GM19328 (cell line): Measurements from ENCODE around the gene TSPEAR.
"Not testable (repeated sequence)": the region's sequence is repeated elsewhere in the genome, so short reads cannot be mapped to it uniquely, and the experiment has no call there.

Experiments
- ATAC-seq: cut with Tn5 transposase; IDR thresholded peaks from one replicate; pipeline ENCODE4 v1.9.1; 2021; ENCODE audit warnings: mild to moderate bottlenecking, moderate library complexity; ENCODE audit not compliant: unreplicated experiment

Gene TSPEAR

DNA sequence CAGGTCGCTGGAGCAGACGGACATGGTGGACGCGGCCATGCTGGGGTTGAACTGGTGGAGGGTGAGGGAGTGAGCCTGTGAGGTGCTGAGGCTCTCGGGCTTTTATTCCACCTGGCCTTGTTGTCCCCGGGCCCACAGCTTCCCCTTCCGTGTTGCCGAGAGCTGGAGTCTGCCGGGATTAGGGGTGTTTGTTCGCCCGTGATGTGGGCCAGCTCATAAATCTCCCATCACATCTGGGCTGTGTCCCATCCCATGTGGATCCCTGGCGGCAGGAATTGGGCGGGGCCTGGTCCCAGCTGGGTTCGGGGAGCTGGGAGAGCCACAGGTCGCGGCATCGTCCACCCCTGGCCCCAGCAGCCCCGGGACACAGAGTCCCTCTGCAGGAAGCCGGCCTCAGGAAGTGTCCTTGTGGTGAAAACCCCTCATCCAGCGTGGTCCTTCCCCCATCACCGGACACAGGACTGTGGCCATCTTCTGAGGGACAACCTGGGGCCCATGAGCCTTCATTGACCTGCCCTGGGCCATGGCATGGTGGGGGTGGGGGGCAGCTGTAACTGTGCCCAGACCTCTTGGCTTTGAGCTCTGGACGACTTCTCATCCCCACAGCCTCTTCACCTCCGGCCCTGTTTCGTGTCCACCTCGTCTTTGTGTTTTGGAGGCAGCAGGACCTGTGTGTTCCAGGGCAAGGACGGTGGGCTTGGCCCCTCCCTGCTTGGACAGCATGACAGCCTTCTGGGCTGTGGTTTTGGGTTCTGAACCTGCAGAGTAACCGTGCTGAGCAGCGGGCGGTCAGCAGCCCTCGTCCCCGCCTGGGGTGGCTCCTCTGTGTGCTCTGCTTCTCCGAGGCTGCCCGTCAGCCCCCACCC is 118.7 kb downstream of the TSPEAR start, which contains the start of gene KRTAP10-6:
Gene KRTAP10-6, minus strand, starts transcription at position 60 of the 866 bp plus-strand sequence. Its CDS starts 21 bp downstream, at position 39.
- no peak for ATAC-seq

DNA sequence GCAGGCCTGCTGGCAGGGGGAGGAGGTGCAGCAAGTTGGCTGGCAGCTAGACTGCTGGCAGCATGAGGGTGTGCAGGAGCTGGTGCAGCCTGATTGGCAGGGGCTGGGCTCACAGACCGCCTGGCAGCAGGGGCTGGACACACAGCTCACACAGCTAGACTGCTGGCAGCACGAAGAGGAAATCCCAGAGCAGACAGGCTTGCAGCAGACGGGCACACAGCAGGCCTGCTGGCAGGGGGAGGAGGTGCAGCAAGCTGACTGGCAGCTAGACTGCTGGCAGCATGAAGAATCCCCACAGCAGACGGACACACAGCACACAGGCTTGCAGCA is 119.6 kb downstream of the TSPEAR start:
- ATAC-seq: not testable (repeated sequence)

GRCh38 chr21:44590897-44591800 is 120.2 kb downstream of the TSPEAR start:
- ATAC-seq: not testable (repeated sequence)

DNA sequence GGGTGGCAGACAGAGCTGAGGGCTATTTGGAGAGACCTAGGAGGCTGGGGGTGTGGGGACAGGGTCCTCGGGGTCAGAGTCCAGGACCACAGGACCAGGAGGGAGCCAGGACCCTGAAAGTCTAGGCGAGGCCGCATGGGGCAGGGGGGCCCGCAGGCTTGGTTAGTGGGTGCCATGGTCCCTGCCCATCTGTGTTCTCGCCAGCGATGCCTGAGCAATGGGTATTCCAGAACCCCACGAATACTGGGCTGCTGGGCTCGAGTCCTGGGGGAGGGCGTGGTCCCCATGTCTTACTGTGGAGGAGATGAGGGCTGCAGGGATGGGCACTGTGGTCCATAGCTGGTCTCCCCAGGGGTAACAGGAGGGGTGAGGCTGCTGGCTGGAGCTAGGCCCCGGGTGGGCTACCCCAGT is 121.1 kb downstream of the TSPEAR start:
- no peak for ATAC-seq

GRCh38 chr21:44589586-44590305 is 121.6 kb downstream of the TSPEAR start:
- no peak for ATAC-seq

DNA sequence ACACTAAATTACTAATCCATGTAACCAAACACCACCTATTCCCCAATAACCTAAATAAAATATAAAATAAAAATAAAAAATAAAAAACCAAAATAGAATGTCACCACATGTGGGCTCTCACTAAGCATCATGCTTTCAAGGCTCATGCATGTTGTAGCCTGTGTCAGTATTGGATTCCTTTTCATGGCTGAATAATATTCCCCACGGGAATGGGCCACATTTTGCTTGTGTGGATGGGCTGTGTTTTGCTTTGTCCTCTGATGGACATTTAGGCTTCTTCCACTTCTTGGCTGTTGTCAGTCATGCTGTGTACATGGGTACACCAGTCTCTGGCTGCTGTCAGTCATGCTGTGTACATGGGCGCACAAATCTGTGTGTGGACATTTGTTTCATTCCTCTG is 122.3 kb downstream of the TSPEAR start:
- no peak for ATAC-seq

GRCh38 chr21:44585892-44586291 is 125.5 kb downstream of the TSPEAR start:
- no peak for ATAC-seq

GRCh38 chr21:44583800-44584147 is 127.6 kb downstream of the TSPEAR start:
- ATAC-seq: no peak

- no peak for ATAC-seq
These were observed 128.1 kb downstream of the TSPEAR start for GRCh38 chr21:44583089-44583799.

- ATAC-seq: no peak
These were observed 129.3 kb downstream of the TSPEAR start for GRCh38 chr21:44582055-44582454.

- ATAC-seq: no peak
These were observed 130.2 kb downstream of the TSPEAR start for GRCh38 chr21:44581158-44581557.

- ATAC-seq: not testable (repeated sequence)
These were observed 131.0 kb downstream of the TSPEAR start, which contains the start of gene KRTAP10-5 for GRCh38 chr21:44580231-44580821. TSS of gene KRTAP10-5 (minus strand) at chr21:44580604. CDS start at chr21:44580578, 26 bp downstream.

GRCh38 chr21:44579833-44580144 is 131.6 kb downstream of the TSPEAR start:
- ATAC-seq: no peak

GRCh38 chr21:44579056-44579832 is 132.1 kb downstream of the TSPEAR start:
- no peak for ATAC-seq

- no peak for ATAC-seq
These were observed 132.9 kb downstream of the TSPEAR start for GRCh38 chr21:44578371-44579055.

- ATAC-seq: no peak
These were observed 135.3 kb downstream of the TSPEAR start for GRCh38 chr21:44576025-44576420.

- ATAC-seq: no peak
These were observed 135.9 kb downstream of the TSPEAR start for GRCh38 chr21:44575307-44576024.
